ENCODE results near the gene COMTD1.

- no peak for TF ChIP-seq NR1H2 (CRISPR knock-in tag; IDR thresholded peaks at IDR 0.05; ENCODE audit: borderline replicate concordance, low read depth)
- TF ChIP-seq RFX5 (IDR thresholded peaks at IDR 0.05; ENCODE audit: low read depth, low read length) = no peak
- no peak for TF ChIP-seq SETDB1 (CRISPR knock-in tag; IDR thresholded peaks at IDR 0.05; ENCODE audit: borderline replicate concordance)
- no peak for TF ChIP-seq MXD1 (CRISPR knock-in tag; IDR thresholded peaks at IDR 0.05)
- no peak; a peak in 1 of 4 replicates for TF ChIP-seq EP300 (IDR thresholded peaks at IDR 0.05; ENCODE audit: low read depth in 2 of 2, low read length in 2 of 2)
- TF ChIP-seq EP300 (CRISPR knock-in tag; IDR thresholded peaks at IDR 0.05; ENCODE audit: borderline replicate concordance) = no peak
- TF ChIP-seq RAD51 (IDR thresholded peaks at IDR 0.05; ENCODE audit: borderline replicate concordance) = no peak
Measured at GRCh38 chr10:75207857-75208144, 28.0 kb downstream of the COMTD1 start.
